Endothelial cell (in vitro differentiated cells): ENCODE data around the gene TPPP3. TPM values are rescaled to one million over a fixed set of nuclear protein-coding genes. Genes with fewer than 3 reads are reported as not detected.

Experiments
- DNase-seq: peaks from one replicate; pipeline ENCODE4 v3.0.0; 2021; ENCODE audit warnings: low spot score
- H3K27ac Mint-ChIP-seq: one replicate; pipeline ENCODE4 v1.8.0; 2021; ENCODE audit warnings: mixed read lengths, inconsistent platforms; ENCODE audit not compliant: unreplicated experiment
- H3K27me3 Mint-ChIP-seq: one replicate; pipeline ENCODE4 v1.8.0; 2021; ENCODE audit warnings: mild to moderate bottlenecking, moderate library complexity, mixed read lengths, inconsistent platforms; ENCODE audit not compliant: unreplicated experiment
- H3K36me3 Mint-ChIP-seq: one replicate; pipeline ENCODE4 v1.8.0; 2021; ENCODE audit warnings: mild to moderate bottlenecking, low read depth, mixed read lengths, inconsistent platforms; ENCODE audit not compliant: unreplicated experiment
- H3K4me1 Mint-ChIP-seq: one replicate; pipeline ENCODE4 v1.8.0; 2021; ENCODE audit warnings: mild to moderate bottlenecking, mixed read lengths, inconsistent platforms; ENCODE audit not compliant: unreplicated experiment
- H3K4me3 Mint-ChIP-seq: one replicate; pipeline ENCODE4 v1.8.0; 2021; ENCODE audit warnings: mild to moderate bottlenecking, mixed read lengths, inconsistent platforms; ENCODE audit not compliant: unreplicated experiment
- H3K9me3 Mint-ChIP-seq: one replicate; pipeline ENCODE4 v1.8.0; 2021; ENCODE audit warnings: mixed read lengths, inconsistent platforms; ENCODE audit not compliant: unreplicated experiment
- total RNA-seq: library from RNA; stranded (reverse); fragmentation: NEBNext Ultra II Directional; extraction: Animal tissue kit (Norgen Biotek cat#: 25700); gene quantifications from one replicate; pipeline ENCODE4 v1.2.1, GENCODE V29; 2021; ENCODE audit not compliant: unreplicated experiment
- TF ChIP-seq, protein P1 (sequence below): fragments of 200-600 bp; sonication (generic); IDR thresholded peaks from one replicate; pipeline ENCODE4 v1.5.0; 2021; ENCODE audit warnings: antibody characterized with exemption; ENCODE audit not compliant: unreplicated experiment

TPPP3 gene
- total RNA-seq, 1 donor from 2014 or later = 1.1 TPM

DNA sequence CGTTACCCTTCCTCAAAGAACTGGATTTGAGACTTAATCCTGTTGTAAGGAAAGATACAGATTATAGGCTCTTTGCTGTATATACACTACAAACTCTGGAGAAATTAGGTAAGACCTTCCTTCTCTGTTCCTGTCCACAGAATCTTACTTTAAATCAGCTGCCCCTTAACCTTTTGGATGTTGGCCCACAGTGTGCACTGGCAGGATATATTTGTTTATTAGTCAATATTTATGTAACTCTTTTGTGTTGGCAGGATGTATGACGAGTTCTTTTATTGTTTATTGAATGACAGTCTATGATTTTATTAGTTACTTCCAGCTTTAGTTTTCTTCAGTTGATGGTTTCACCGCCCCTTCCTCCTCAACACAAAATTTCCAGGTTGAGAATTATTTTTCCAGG is 47.0 kb downstream of the TPPP3 start:
- H3K36me3 Mint-ChIP-seq = no peaks in the 10 kb centered on the region
- peak overlapping the region; percentile 91 for H3K27ac Mint-ChIP-seq
- no peaks in the 10 kb centered on the region for H3K27me3 Mint-ChIP-seq
- no peak for DNase-seq
- peaks cover 35% of the 10 kb centered on the region for H3K4me1 Mint-ChIP-seq
- no peak overlapping the region for H3K4me3 Mint-ChIP-seq
- TF ChIP-seq, protein P1, sequence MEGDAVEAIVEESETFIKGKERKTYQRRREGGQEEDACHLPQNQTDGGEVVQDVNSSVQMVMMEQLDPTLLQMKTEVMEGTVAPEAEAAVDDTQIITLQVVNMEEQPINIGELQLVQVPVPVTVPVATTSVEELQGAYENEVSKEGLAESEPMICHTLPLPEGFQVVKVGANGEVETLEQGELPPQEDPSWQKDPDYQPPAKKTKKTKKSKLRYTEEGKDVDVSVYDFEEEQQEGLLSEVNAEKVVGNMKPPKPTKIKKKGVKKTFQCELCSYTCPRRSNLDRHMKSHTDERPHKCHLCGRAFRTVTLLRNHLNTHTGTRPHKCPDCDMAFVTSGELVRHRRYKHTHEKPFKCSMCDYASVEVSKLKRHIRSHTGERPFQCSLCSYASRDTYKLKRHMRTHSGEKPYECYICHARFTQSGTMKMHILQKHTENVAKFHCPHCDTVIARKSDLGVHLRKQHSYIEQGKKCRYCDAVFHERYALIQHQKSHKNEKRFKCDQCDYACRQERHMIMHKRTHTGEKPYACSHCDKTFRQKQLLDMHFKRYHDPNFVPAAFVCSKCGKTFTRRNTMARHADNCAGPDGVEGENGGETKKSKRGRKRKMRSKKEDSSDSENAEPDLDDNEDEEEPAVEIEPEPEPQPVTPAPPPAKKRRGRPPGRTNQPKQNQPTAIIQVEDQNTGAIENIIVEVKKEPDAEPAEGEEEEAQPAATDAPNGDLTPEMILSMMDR = no peak
- no peaks in the 10 kb centered on the region for H3K9me3 Mint-ChIP-seq

DNA sequence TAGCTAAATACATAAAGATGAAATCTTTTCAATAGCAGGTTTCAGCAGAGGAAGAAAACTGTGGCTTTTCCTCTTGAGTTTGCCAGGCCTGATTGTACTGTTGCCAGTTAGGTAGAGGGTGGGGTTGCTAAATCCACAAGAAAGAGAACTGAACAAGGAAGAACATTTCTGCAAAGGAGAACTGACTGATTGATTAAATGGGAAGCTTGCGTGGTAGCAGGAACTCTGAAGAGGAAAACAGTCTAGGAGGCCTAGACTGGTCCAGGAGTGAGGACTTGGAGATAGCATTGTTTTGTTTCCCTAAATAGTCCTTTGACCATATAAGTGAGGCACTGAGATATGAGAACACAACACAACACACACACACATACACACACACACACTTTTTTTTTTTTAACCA is 47.9 kb downstream of the TPPP3 start:
- H3K36me3 Mint-ChIP-seq = no peaks in the 10 kb centered on the region
- H3K9me3 Mint-ChIP-seq = no peaks in the 10 kb centered on the region
- no peak overlapping the region for H3K4me3 Mint-ChIP-seq
- TF ChIP-seq, protein P1 = no peak
- no peaks in the 10 kb centered on the region for H3K27me3 Mint-ChIP-seq
- peak overlapping the region; percentile 91 for H3K27ac Mint-ChIP-seq
- no peak for DNase-seq
- peaks cover 35% of the 10 kb centered on the region for H3K4me1 Mint-ChIP-seq

DNA sequence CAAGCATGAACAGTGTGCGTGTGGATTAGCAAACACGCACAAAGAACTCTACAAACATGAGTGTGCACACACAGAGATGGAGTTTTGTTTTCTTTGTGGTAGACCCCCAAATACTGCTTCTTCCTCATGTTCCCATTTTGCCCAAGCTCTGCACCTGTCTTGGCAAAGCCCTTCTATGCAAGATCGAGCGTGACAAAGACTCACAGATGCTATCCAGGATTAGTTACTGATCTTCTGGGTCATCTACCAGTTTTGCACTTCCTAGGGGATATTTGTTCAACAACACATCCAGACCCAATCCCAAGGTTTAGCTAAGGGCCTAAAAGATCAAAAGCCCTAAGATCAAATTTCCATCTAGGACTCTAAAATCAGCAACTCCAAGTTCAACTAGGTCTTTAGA is 50.7 kb downstream of the TPPP3 start:
- Mint-ChIP-seq H3K4me3 (no peak overlapping the region), H3K27ac (no peak overlapping the region), H3K27me3 (no peaks in the 10 kb centered on the region), H3K4me1 (peaks cover 22% of the 10 kb centered on the region), H3K9me3 (no peaks in the 10 kb centered on the region), H3K36me3 (no peaks in the 10 kb centered on the region)
- DNase-seq = no peak
- TF ChIP-seq, protein P1 = no peak

DNA sequence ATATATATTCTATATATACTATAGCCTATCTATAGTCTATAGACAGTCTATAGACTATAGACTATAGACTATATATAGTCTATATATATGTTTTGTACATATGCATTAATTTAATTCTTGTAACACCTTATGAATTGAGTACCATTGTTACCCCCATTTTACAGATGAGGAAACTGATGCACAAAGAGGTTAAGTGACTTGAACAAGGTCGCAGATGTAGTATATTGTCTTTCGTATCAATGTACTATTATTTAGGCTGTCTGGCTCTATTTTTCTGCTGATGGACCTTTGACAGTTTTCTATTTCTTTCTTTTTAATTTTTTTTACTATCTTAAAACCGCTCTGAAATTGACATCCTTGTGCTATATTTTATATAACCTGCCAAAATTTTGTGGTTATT is 52.0 kb downstream of the TPPP3 start:
- no peak for DNase-seq
- no peaks in the 10 kb centered on the region for H3K9me3 Mint-ChIP-seq
- no peak overlapping the region for H3K4me3 Mint-ChIP-seq
- no peaks in the 10 kb centered on the region for H3K27me3 Mint-ChIP-seq
- no peaks in the 10 kb centered on the region for H3K36me3 Mint-ChIP-seq
- peaks cover 11% of the 10 kb centered on the region for H3K4me1 Mint-ChIP-seq
- TF ChIP-seq, protein P1 = no peak
- no peak overlapping the region for H3K27ac Mint-ChIP-seq

Other genes with a start within 250 kb of the TPPP3 start
- 1.5 TPM for gene B3GNT9, start 242.5 kb downstream of the TPPP3 start, total RNA-seq
- 3.7 TPM for gene TRADD, start 233.6 kb downstream of the TPPP3 start, total RNA-seq
- gene FBXL8, start 233.5 kb downstream of the TPPP3 start, total RNA-seq = 3.8 TPM
- 5.7 TPM for gene HSF4, start 228.8 kb downstream of the TPPP3 start, total RNA-seq
- 2.6 TPM for gene NOL3, start 223.0 kb downstream of the TPPP3 start, total RNA-seq
- gene MATCAP1, start 209.5 kb downstream of the TPPP3 start, total RNA-seq = 88.8 TPM
- gene EXOC3L1, start 203.4 kb downstream of the TPPP3 start, total RNA-seq = 150 TPM
- 113 TPM for gene E2F4, start 201.3 kb downstream of the TPPP3 start, total RNA-seq
- 25.3 TPM for gene ELMO3, start 194.4 kb downstream of the TPPP3 start, total RNA-seq
- gene TMEM208, start 166.4 kb downstream of the TPPP3 start, total RNA-seq = 33.6 TPM
- gene FHOD1, start 146.0 kb downstream of the TPPP3 start, total RNA-seq = 248 TPM
- 17.2 TPM for gene SLC9A5, start 144.5 kb downstream of the TPPP3 start, total RNA-seq
- 9.5 TPM for gene PLEKHG4, start 114.0 kb downstream of the TPPP3 start, total RNA-seq
- gene KCTD19, start 66.8 kb downstream of the TPPP3 start, total RNA-seq = 2.0 TPM
- 24.1 TPM for gene LRRC36, start 66.7 kb downstream of the TPPP3 start, total RNA-seq
- 7.2 TPM for gene ZDHHC1, start 23.0 kb upstream of the TPPP3 start, total RNA-seq
- gene HSD11B2, start 37.6 kb upstream of the TPPP3 start, total RNA-seq = 3.3 TPM
- gene ATP6V0D1, start 87.7 kb upstream of the TPPP3 start, total RNA-seq = 107 TPM
- gene AGRP, start 90.0 kb upstream of the TPPP3 start, total RNA-seq = not detected
- gene RIPOR1, start 135.3 kb upstream of the TPPP3 start, total RNA-seq = 184 TPM
- gene CTCF, start 169.0 kb upstream of the TPPP3 start, total RNA-seq = 40.1 TPM